Activated T-helper 1 cell treated with anti-CD3 and anti-CD28 coated beads, Interleukin-2, amount 50 U/mL, for 16 hours (primary cell): ENCODE data around the gene SLC36A4.
"Not testable (repeated sequence)": the region's sequence is repeated elsewhere in the genome, so short reads cannot be mapped to it uniquely, and the experiment has no call there.

Experiments
- DNase-seq, 2 donors: peaks; one replicate each; pipeline ENCODE4 v3.0.0-alpha.2; 2020; ENCODE audit warnings: low read depth in 1 of 2, low spot score in 1 of 2

Gene SLC36A4

GRCh38 chr11:93123351-93123898, 74.4 kb downstream of the SLC36A4 start:
- no peak for DNase-seq

- no peak for DNase-seq
Measured at GRCh38 chr11:93122535-93123235, 75.1 kb downstream of the SLC36A4 start.

- no peak for DNase-seq
Measured at GRCh38 chr11:93118276-93118675, 79.5 kb downstream of the SLC36A4 start.

GRCh38 chr11:93117565-93117964, 80.2 kb downstream of the SLC36A4 start:
- no peak for DNase-seq

- DNase-seq, result no peak
Measured at GRCh38 chr11:93116641-93117441, 81.0 kb downstream of the SLC36A4 start.

GRCh38 chr11:93114304-93114703, 83.5 kb downstream of the SLC36A4 start:
- no peak for DNase-seq

- DNase-seq, result no peak
Measured at GRCh38 chr11:93113824-93114223, 84.0 kb downstream of the SLC36A4 start.

GRCh38 chr11:93111147-93111546, 86.6 kb downstream of the SLC36A4 start:
- DNase-seq, result not testable (repeated sequence)

GRCh38 chr11:93100211-93100610, 97.6 kb downstream of the SLC36A4 start:
- no peak for DNase-seq

GRCh38 chr11:93099806-93100205, 98.0 kb downstream of the SLC36A4 start:
- DNase-seq, result no peak
